GM18909 (cell line): ENCODE measurements around the gene FBXL2.
"Not testable (repeated sequence)": the region's sequence is repeated elsewhere in the genome, so short reads cannot be mapped to it uniquely, and the experiment has no call there.

Experiments used
- ATAC-seq: cut with Tn5 transposase; IDR thresholded peaks from one replicate; pipeline ENCODE4 v1.9.1; 2021; ENCODE audit warnings: mild to moderate bottlenecking; ENCODE audit not compliant: unreplicated experiment, poor library complexity

Gene FBXL2

GRCh38 chr3:33380653-33381052 lies 103.4 kb downstream of the FBXL2 start:
- no peak for ATAC-seq

DNA sequence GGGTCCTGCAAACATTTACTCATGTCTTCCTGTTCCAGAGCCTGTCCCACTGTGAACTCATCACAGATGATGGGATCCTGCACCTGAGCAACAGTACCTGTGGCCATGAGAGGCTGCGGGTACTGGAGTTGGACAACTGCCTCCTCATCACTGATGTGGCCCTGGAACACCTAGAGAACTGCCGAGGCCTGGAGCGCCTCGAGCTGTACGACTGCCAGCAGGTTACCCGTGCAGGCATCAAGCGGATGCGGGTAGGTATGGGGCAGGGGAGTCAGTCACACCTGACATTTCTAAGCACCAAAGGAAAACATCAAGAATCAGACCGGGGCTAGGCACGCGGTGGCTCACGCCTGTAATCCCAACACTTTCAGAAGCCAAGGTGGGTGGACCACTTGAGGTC lies 106.7 kb downstream of the FBXL2 start:
- ATAC-seq, result no peak

DNA sequence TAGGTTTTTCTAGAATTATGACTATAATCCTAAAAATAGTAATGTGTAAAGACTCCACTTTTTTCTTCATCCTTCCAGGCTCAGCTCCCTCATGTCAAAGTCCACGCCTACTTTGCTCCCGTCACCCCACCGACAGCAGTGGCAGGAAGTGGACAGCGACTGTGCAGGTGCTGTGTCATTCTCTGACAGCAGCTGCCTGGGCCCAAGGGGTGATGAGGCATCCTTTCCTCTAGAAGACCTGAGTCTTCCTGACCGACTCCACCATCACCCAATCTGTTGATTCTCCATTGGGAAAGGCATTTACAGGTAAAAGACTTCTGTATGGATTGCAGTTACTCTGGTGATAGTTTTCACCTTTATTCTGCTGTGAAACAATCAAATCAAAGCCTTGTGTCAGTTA lies 108.2 kb downstream of the FBXL2 start:
- no peak for ATAC-seq

DNA sequence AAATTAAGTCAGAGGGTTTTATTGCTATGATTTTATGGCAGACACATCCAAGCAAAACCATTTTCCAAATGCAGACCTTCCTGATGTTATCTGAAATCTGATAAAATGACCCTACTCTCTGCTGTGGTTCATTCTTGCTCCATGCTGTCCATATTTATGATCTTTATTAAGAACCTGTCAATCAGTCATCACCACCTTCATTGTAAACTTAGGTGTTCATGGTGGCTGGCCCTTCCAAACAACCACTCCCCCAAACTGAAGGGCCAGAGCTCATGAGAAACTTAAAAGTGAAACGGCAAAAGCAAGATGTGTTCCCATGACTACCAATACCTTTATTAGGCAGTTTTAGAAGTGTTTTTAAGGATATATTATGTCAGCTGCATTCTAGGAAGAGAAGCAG lies 109.4 kb downstream of the FBXL2 start:
- no peak for ATAC-seq

DNA sequence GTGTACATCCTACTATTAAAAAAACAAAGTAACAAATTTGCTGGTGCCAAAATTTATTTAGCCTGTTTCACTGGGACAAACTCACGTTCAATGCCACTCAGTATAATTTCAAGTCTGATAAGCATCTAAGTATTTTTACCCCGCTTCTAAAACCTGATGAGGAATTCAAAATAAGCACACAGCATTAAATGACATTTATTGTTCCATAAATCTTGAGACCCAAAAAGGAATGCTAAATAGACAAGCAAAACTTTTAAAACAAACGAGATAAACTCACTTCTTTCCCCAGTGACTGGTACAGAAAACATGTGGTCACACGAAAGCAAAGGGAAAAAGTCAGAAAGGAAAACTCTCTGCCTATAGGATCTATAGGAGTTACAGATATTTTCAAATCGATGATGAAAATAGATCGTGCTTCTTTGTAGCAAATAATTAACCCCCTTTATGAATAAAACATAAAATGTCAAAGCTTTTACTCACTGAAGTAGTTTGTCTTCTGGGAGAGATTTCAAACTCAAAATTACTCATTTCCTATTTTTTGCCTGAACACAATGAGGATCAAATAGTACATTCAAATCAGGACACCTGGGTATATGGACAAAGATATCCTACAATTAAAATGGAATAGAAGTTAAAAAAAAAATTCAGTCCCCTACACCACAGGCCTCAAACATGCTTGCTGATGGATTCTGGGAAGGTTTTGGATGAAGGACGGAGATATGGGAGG lies 111.3 kb downstream of the FBXL2 start:
- no peak for ATAC-seq

GRCh38 chr3:33389908-33390307 lies 112.7 kb downstream of the FBXL2 start:
- no peak for ATAC-seq

DNA sequence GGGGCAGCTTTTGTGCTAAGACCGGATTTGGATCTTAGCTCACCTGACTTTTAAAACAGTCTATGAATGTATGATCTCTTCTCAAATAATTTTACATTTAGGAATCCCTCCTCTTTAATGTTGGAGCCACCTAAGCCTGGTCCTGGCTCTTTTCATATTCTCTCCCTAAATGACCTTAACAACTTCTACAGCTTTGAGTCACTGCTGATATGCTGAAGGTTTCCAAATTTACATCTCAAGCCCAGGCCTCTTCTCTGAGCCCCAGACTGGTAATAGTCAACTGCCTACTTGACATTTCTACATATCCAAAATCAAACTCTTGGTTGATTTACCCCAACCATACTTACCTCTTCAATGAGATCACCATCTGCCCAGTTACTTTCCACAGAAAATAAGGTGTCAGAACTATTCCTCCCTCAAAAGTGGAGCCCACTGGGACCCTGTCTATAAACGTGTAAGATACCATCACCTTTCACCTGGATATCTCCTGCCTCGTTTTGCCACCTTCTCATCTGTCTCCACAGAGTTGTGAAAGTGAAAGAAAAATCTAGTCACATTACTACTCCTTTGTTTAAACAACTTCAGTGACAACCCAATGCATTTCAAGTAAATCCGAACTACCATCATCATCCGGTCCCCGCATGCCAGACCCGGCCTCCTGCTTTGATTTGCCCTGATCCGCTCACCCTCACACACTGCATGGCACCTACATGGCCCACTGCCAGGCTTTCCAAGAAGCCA lies 114.2 kb downstream of the FBXL2 start:
- ATAC-seq, result no peak

DNA sequence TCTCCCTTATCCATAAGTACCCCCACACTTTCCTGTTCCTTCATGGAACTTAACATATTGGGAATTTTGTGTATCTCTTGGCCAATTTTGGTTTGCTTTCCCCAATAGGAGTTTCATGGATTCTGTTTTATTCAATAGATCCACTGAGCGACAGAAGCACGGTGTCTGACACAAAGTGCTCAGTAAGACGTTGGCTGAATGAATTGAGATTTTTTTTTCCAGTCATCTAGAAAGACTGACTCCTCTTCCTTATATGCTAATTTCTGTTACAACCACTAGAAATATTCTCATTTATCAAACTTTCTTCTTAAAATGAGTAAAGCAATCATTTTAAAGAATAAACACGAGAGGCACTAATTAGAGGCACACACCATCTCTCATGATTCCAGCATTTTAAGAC lies 114.9 kb downstream of the FBXL2 start:
- no peak for ATAC-seq

DNA sequence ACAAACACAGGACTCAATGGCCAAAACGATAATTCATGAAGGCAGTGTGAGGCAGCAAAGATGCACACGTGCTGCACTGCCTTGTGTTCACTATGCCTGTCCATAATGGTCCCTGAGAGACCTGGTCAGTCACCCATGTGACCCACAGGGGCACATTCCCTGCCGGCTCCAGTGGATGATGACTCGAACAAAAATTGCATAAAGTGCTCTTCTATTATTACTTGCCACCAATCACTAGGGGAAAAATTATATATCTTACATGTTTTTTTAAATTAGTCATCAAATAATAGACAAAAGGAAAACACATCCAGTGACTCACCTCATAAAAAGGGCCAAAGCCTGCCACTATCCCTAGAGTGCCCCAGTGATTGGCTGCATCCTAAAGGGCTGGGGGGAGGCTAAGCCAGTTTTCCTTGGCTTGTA lies 115.5 kb downstream of the FBXL2 start:
- no peak for ATAC-seq

- ATAC-seq, result no peak
These were observed 117.3 kb downstream of the FBXL2 start for GRCh38 chr3:33394403-33395054.

DNA sequence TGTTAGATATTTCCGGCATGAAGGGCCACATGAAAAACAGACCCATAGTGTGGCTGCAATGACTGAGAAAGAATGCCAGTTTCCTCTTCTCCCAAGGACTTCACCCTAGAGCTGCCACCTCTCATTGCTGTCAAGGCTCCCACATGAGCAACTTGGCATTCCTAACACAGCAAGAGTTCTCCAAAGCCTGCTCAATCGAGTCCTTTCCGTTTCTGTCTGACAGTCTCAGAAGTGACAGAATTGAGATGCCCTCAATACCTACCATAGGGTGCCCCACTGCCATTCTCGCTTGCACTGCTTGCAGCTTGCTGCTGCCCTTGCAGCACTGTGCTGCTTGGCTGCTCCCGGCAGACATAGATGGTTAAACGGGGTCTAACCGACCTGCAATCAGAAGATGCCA lies 118.7 kb downstream of the FBXL2 start:
- ATAC-seq, result no peak

DNA sequence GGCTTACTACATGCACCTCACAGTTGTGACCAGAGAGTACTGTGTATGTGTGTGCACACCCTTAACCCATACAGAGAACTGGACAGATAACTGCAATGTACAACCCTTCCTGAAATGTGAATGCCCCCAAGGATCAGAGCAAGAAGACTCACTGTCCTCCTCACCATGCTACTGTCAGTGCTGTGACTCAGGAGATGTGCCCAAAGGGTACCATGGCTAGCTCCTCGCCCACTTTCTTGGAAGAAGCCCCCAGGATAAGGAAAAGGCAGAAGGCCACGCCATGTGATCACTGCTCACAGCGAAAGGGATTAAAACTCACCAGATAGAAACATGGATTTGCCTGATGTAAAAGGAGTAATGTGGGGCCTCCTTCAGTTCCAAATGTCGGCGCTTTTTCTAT lies 121.2 kb downstream of the FBXL2 start:
- no peak for ATAC-seq

DNA sequence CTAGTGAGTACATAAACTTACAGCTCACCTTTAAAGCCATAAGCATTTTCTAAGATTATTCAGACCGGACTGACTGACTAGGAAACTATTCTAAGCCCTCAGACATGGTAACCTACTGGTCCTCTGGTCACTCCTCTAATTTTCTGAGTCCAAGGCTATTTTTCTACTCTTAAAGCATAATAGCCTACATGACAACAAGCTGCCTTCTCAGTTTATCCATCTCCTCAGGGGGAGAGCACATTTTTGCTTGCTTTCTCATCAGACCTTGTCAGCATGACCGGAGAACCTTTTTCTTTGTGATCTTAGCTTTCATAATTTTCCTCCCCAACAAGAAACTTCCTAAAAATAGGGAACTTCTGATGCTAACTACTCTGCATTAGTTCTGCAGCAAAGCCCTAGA lies 124.5 kb downstream of the FBXL2 start:
- no peak for ATAC-seq

DNA sequence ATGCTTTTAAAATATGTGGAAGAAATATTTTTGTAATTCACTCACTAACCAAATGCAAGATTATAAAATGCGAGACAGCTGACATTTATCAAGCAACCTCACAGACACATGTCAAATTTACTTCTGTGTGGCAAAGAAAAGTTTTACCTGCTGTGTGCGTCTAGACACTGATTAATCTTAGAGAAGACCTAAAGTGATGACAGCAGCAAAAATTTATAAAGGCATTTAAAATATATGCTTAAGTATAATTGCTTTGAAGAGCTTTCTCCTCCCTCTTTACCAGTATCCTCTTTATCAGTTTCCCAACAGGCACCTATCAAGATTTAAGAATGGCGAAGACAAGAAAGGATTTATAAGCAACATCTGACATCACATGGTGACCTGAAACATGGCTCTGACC lies 125.7 kb downstream of the FBXL2 start:
- no peak for ATAC-seq

DNA sequence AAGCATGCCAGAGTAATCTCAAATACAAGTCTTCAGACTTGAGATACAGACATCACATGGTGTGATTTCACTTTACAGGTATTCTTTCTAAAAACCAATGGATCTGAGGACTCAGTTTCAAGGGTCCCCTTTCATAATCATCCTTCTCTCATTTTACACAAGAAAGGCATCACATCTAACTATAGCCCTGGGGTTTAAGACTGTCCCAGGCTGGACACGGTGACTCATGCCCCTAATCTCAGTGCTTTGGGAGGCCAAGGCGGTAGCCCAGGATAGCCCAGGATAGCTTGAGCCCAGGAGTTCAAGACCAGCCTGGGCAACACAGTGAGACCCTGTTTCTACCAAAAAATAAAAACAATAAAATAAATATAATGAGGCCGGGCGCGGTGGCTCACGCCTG lies 126.5 kb downstream of the FBXL2 start:
- no peak for ATAC-seq

GRCh38 chr3:33410816-33411215 lies 133.6 kb downstream of the FBXL2 start:
- ATAC-seq, result not testable (repeated sequence)

- no peak for ATAC-seq
These were observed 139.9 kb downstream of the FBXL2 start for GRCh38 chr3:33417066-33417673.

- no peak for ATAC-seq
These were observed 142.7 kb downstream of the FBXL2 start for GRCh38 chr3:33419948-33420347.

DNA sequence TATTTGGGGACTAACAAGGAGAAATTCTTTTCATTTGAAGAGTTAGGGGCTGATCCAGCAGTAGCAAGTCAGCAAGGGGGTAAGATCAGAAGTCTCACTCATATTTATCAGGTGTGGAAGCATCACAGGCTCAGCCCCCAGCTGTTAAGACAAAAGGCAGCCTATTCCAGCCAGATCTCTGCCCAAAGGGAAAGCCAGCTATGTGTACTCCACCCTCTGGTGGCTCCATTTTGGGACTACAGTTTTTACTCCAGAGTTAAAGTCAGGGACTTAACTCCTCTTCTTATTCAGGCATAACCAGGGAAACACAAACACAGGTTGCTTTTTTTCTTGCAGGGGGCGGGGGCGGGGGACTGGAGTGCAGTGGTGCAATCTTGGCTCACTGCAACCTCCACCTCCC lies 143.7 kb downstream of the FBXL2 start:
- no peak for ATAC-seq

GRCh38 chr3:33424606-33425452 lies 147.6 kb downstream of the FBXL2 start:
- no peak for ATAC-seq
